ENCODE results near the gene TMEM198.

GRCh38 chr2:219496247-219496824 is 47.5 kb upstream of the TMEM198 start:
- TF ChIP-seq RAD21 (conservative IDR thresholded peaks at IDR 0.05) (no peak), CTCF (IDR thresholded peaks at IDR 0.05; ENCODE audit: poor library complexity, severe bottlenecking) (no peak), MXI1 (conservative IDR thresholded peaks at IDR 0.05; ENCODE audit: poor library complexity, severe bottlenecking) (no peak)
